HUDEP-2 (cell line): ENCODE data around the gene WDR20.
"Not testable (repeated sequence)": the region's sequence is repeated elsewhere in the genome, so short reads cannot be mapped to it uniquely, and the experiment has no call there.

Source experiments
- DNase-seq, 76 experiments: peaks; one replicate each; lab custom pipeline; 2025; ENCODE audit not compliant: unreplicated experiment in 76 of 76; lab: John Stamatoyannopoulos, UW

WDR20 gene

GRCh38 chr14:102232348-102232625 is 92.6 kb downstream of the WDR20 start:
- no peak for DNase-seq

GRCh38 chr14:102233081-102233480 is 93.4 kb downstream of the WDR20 start:
- no peak for DNase-seq

GRCh38 chr14:102234331-102235264 is 94.9 kb downstream of the WDR20 start:
- peak in 13 of 76 experiments; percentile 1 to 44 (median 16) for DNase-seq

GRCh38 chr14:102235275-102235897 is 95.7 kb downstream of the WDR20 start:
- DNase-seq, result peak in 67 of 76 experiments; percentile 4 to 84 (median 55)

- no peak for DNase-seq
These were observed 96.3 kb downstream of the WDR20 start for GRCh38 chr14:102236026-102236425.

GRCh38 chr14:102238131-102238530 is 98.4 kb downstream of the WDR20 start:
- DNase-seq, result no peak

- no peak for DNase-seq
These were observed 99.1 kb downstream of the WDR20 start for GRCh38 chr14:102238766-102239165.

GRCh38 chr14:102239231-102239630 is 99.5 kb downstream of the WDR20 start:
- DNase-seq, result no peak

GRCh38 chr14:102240481-102240880 is 100.8 kb downstream of the WDR20 start:
- DNase-seq, result not testable (repeated sequence)

- no peak for DNase-seq
These were observed 101.5 kb downstream of the WDR20 start for GRCh38 chr14:102241147-102241546.

GRCh38 chr14:102243795-102244194 is 104.1 kb downstream of the WDR20 start:
- not testable (repeated sequence) for DNase-seq

GRCh38 chr14:102246071-102246470 is 106.4 kb downstream of the WDR20 start:
- DNase-seq, result no peak

- DNase-seq, result no peak
These were observed 108.4 kb downstream of the WDR20 start for GRCh38 chr14:102248121-102248520.

GRCh38 chr14:102249041-102249440 is 109.3 kb downstream of the WDR20 start:
- DNase-seq, result no peak

GRCh38 chr14:102249981-102250380 is 110.3 kb downstream of the WDR20 start:
- no peak for DNase-seq

GRCh38 chr14:102250636-102251035 is 110.9 kb downstream of the WDR20 start:
- no peak for DNase-seq

GRCh38 chr14:102251161-102251560 is 111.5 kb downstream of the WDR20 start:
- no peak for DNase-seq

- no peak for DNase-seq
These were observed 113.4 kb downstream of the WDR20 start for GRCh38 chr14:102252834-102253801.

GRCh38 chr14:102255401-102256190 is 115.9 kb downstream of the WDR20 start:
- DNase-seq, result no peak

- DNase-seq, result no peak
These were observed 117.0 kb downstream of the WDR20 start for GRCh38 chr14:102256716-102257115.
